ENCODE measurements around the gene RCAN2. TPM values are rescaled to one million over a fixed set of nuclear protein-coding genes. Genes with fewer than 3 reads are reported as not detected.

RCAN2 gene
- total RNA-seq, 1 donor from 2014 or later = 5.8 TPM

GRCh38 chr6:46376562-46377061 is 114.6 kb downstream of the RCAN2 start:
- H3K4me3 Mint-ChIP-seq = no peak overlapping the region
- H3F3A ChIP-seq (ENCODE audit: low read depth) = no peaks in the 10 kb centered on the region
- H3K27me3 ChIP-seq = no peaks in the 10 kb centered on the region
- H3K4me1 ChIP-seq = peaks cover 6% of the 10 kb centered on the region
- no peak overlapping the region for H3K4me3 ChIP-seq
- H3K4me1 Mint-ChIP-seq = peaks cover 18% of the 10 kb centered on the region
- no peak for DNase-seq (ENCODE audit: low spot score)
- H3K9ac ChIP-seq = no peak overlapping the region
- H3K79me2 ChIP-seq (ENCODE audit: low read depth) = no peaks in the 10 kb centered on the region
- H3K27me3 Mint-ChIP-seq (ENCODE audit: insufficient read depth, low read depth) = peaks cover 2% of the 10 kb centered on the region
- no peaks in the 10 kb centered on the region for H3K9me3 Mint-ChIP-seq
- H3K36me3 ChIP-seq = no peaks in the 10 kb centered on the region
- H3K9me3 ChIP-seq (ENCODE audit: low read depth) = no peaks in the 10 kb centered on the region
- no peak overlapping the region for H3K27ac Mint-ChIP-seq
- H3K27ac ChIP-seq = no peak overlapping the region
- TF ChIP-seq EZH2 (IDR thresholded peaks at IDR 0.05) (no peak), CTCF (IDR thresholded peaks at IDR 0.05) (no peak), EZH2phosphoT487 (IDR thresholded peaks at IDR 0.05) (no peak)
- H4K20me1 ChIP-seq (ENCODE audit: low read depth) = no peaks in the 10 kb centered on the region
- no peak overlapping the region for H3K4me2 ChIP-seq
- no peaks in the 10 kb centered on the region for H3K36me3 Mint-ChIP-seq
- no peak overlapping the region for H2AFZ ChIP-seq (replicated peaks)

- Histone ChIP-seq H3K79me2 (ENCODE audit: low read depth) (no peaks in the 10 kb centered on the region), H4K20me1 (ENCODE audit: low read depth) (no peaks in the 10 kb centered on the region), H3K9ac (no peak overlapping the region), H3F3A (ENCODE audit: low read depth) (no peaks in the 10 kb centered on the region), H3K4me1 (no peaks in the 10 kb centered on the region), H3K9me3 (ENCODE audit: low read depth) (no peaks in the 10 kb centered on the region), H2AFZ (replicated peaks) (no peak overlapping the region), H3K4me3 (no peak overlapping the region), H3K27ac (no peak overlapping the region), H3K36me3 (no peaks in the 10 kb centered on the region), H3K27me3 (no peaks in the 10 kb centered on the region), H3K4me2 (no peak overlapping the region)
- Mint-ChIP-seq H3K27ac (no peak overlapping the region), H3K36me3 (no peaks in the 10 kb centered on the region), H3K27me3 (ENCODE audit: insufficient read depth, low read depth) (peaks cover 3% of the 10 kb centered on the region), H3K9me3 (no peaks in the 10 kb centered on the region), H3K4me1 (no peaks in the 10 kb centered on the region), H3K4me3 (no peak overlapping the region)
- DNase-seq (ENCODE audit: low spot score) = peak; percentile 28
- TF ChIP-seq CTCF (IDR thresholded peaks at IDR 0.05) = no peak
- no peak for TF ChIP-seq EZH2 (IDR thresholded peaks at IDR 0.05)
- TF ChIP-seq EZH2phosphoT487 (IDR thresholded peaks at IDR 0.05) = no peak
Measured at GRCh38 chr6:46370622-46371021, 120.6 kb downstream of the RCAN2 start.

GRCh38 chr6:46368169-46368536 is 123.1 kb downstream of the RCAN2 start:
- H3K36me3 ChIP-seq = no peaks in the 10 kb centered on the region
- H3K9ac ChIP-seq = no peak overlapping the region
- H3F3A ChIP-seq (ENCODE audit: low read depth) = no peaks in the 10 kb centered on the region
- H2AFZ ChIP-seq (replicated peaks) = no peak overlapping the region
- Mint-ChIP-seq H3K27me3 (ENCODE audit: insufficient read depth, low read depth) (peaks cover 3% of the 10 kb centered on the region), H3K36me3 (no peaks in the 10 kb centered on the region), H3K4me1 (no peaks in the 10 kb centered on the region), H3K9me3 (no peaks in the 10 kb centered on the region), H3K27ac (no peak overlapping the region), H3K4me3 (no peak overlapping the region)
- no peaks in the 10 kb centered on the region for H3K27me3 ChIP-seq
- H4K20me1 ChIP-seq (ENCODE audit: low read depth) = no peaks in the 10 kb centered on the region
- H3K4me2 ChIP-seq = no peak overlapping the region
- H3K4me3 ChIP-seq = no peak overlapping the region
- no peaks in the 10 kb centered on the region for H3K9me3 ChIP-seq (ENCODE audit: low read depth)
- H3K4me1 ChIP-seq = no peaks in the 10 kb centered on the region
- no peaks in the 10 kb centered on the region for H3K79me2 ChIP-seq (ENCODE audit: low read depth)
- no peak overlapping the region for H3K27ac ChIP-seq
- no peak for TF ChIP-seq EZH2phosphoT487 (IDR thresholded peaks at IDR 0.05)
- no peak for DNase-seq (ENCODE audit: low spot score)

GRCh38 chr6:46367354-46368168 is 123.7 kb downstream of the RCAN2 start:
- peaks cover 3% of the 10 kb centered on the region for H3K27me3 Mint-ChIP-seq (ENCODE audit: insufficient read depth, low read depth)
- Histone ChIP-seq H3K79me2 (ENCODE audit: low read depth) (no peaks in the 10 kb centered on the region), H3F3A (ENCODE audit: low read depth) (no peaks in the 10 kb centered on the region), H3K27ac (no peak overlapping the region), H3K36me3 (no peaks in the 10 kb centered on the region), H4K20me1 (ENCODE audit: low read depth) (no peaks in the 10 kb centered on the region), H3K9me3 (ENCODE audit: low read depth) (no peaks in the 10 kb centered on the region), H3K4me3 (no peak overlapping the region), H3K27me3 (no peaks in the 10 kb centered on the region), H3K4me1 (no peaks in the 10 kb centered on the region), H3K9ac (no peak overlapping the region), H3K4me2 (no peak overlapping the region), H2AFZ (replicated peaks) (no peak overlapping the region)
- no peaks in the 10 kb centered on the region for H3K36me3 Mint-ChIP-seq
- no peaks in the 10 kb centered on the region for H3K9me3 Mint-ChIP-seq
- H3K4me1 Mint-ChIP-seq = no peaks in the 10 kb centered on the region
- no peak overlapping the region for H3K27ac Mint-ChIP-seq
- no peak for DNase-seq (ENCODE audit: low spot score)
- no peak for TF ChIP-seq EZH2phosphoT487 (IDR thresholded peaks at IDR 0.05)
- TF ChIP-seq EZH2 (IDR thresholded peaks at IDR 0.05) = no peak
- TF ChIP-seq CTCF (IDR thresholded peaks at IDR 0.05) = no peak
- H3K4me3 Mint-ChIP-seq = no peak overlapping the region
